ENCODE measurements around the gene TTC34. TPM values are rescaled to one million over a fixed set of nuclear protein-coding genes. Genes with fewer than 3 reads are reported as not detected.

TTC34 gene
- total and polyA plus RNA-seq, 8 donors: 0.18 to 0.99 (median 0.44) TPM

GRCh38 chr1:2789164-2789985 is 12.1 kb downstream of the TTC34 start:
- no peak for FAIRE-seq
- no peak overlapping the region for H3K27ac ChIP-seq
- H3K4me3 ChIP-seq: no peak overlapping the region
- intact Hi-C loops (cut with DNase I): no loop called here
- H3K4me1 ChIP-seq: no peaks in the 10 kb centered on the region
- no peak for ATAC-seq
- WGBS, 2 donors: 4% methylated on average over 72 to 79 of the region's 79 CpGs
- TF ChIP-seq, protein P1, sequence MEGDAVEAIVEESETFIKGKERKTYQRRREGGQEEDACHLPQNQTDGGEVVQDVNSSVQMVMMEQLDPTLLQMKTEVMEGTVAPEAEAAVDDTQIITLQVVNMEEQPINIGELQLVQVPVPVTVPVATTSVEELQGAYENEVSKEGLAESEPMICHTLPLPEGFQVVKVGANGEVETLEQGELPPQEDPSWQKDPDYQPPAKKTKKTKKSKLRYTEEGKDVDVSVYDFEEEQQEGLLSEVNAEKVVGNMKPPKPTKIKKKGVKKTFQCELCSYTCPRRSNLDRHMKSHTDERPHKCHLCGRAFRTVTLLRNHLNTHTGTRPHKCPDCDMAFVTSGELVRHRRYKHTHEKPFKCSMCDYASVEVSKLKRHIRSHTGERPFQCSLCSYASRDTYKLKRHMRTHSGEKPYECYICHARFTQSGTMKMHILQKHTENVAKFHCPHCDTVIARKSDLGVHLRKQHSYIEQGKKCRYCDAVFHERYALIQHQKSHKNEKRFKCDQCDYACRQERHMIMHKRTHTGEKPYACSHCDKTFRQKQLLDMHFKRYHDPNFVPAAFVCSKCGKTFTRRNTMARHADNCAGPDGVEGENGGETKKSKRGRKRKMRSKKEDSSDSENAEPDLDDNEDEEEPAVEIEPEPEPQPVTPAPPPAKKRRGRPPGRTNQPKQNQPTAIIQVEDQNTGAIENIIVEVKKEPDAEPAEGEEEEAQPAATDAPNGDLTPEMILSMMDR (IDR thresholded peaks at IDR 0.05): no peak
- no peaks in the 10 kb centered on the region for H3K9me3 ChIP-seq
- peaks cover 0 to 14% (median 5%) of the 10 kb centered on the region in 4 donors for H3K27me3 ChIP-seq
- peak in 1 of 6 donors; percentile 43 for DNase-seq
- no peaks in the 10 kb centered on the region for H3K36me3 ChIP-seq

DNA sequence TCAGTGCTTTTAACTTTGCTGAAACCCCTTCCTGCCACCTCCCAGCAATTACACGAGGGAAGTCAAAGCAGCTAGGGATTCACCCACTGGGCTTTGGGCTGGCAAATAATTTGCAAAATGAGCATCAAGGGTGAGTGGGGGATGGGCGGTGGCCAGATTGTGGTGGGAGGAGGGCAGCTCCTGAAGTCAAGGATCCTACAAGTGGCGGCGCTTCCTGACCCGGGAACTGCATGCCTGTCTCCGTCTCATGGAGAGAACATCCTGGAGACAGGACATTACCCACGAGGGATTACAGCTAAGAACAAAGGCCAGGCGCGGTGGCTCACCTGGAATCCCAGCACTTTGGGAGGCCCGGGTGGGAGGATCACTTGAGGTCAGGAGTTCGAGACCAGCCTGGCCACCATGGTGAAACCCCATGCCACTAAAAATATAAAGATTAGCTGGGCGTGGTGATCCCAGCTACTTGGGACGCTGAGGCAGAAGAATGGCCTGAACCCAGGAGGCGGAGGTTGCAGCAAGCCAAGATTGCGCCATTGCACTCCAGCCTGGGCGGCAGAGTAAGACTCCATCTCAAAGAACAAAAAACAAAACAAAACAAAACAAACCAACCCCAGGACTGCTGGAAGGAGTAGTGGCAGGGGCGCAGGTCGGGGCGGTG is 12.9 kb downstream of the TTC34 start:
- Histone ChIP-seq H3K4me3 (no peak overlapping the region), H3K9me3 (no peaks in the 10 kb centered on the region), H3K4me1 (no peaks in the 10 kb centered on the region), H3K27me3 (peaks cover 0 to 14% (median 5%) of the 10 kb centered on the region in 4 donors), H3K36me3 (no peaks in the 10 kb centered on the region), H3K27ac (no peak overlapping the region)
- intact Hi-C loops (cut with DNase I): no loop called here
- TF ChIP-seq, protein P1 (IDR thresholded peaks at IDR 0.05): no peak
- DNase-seq (no peak), FAIRE-seq (no peak), ATAC-seq (no peak)
- 50 to 51% methylated on average over 19 of the region's 19 CpGs for WGBS, 2 donors

- Histone ChIP-seq H3K36me3 (no peaks in the 10 kb centered on the region), H3K9me3 (no peaks in the 10 kb centered on the region), H3K4me3 (no peak overlapping the region), H3K4me1 (no peaks in the 10 kb centered on the region), H3K27me3 (peaks cover 0 to 14% (median 5%) of the 10 kb centered on the region in 4 donors), H3K27ac (no peak overlapping the region)
- 38 to 41% methylated on average over 26 of the region's 26 CpGs for WGBS, 2 donors
- TF ChIP-seq, protein P1 (IDR thresholded peaks at IDR 0.05): no peak
- FAIRE-seq (no peak), ATAC-seq (no peak), DNase-seq (peak in 2 of 6 donors; percentile 51 to 54)
- intact Hi-C loops (cut with DNase I): no loop called here
These were observed 14.2 kb downstream of the TTC34 start for GRCh38 chr1:2787163-2787911.

DNA sequence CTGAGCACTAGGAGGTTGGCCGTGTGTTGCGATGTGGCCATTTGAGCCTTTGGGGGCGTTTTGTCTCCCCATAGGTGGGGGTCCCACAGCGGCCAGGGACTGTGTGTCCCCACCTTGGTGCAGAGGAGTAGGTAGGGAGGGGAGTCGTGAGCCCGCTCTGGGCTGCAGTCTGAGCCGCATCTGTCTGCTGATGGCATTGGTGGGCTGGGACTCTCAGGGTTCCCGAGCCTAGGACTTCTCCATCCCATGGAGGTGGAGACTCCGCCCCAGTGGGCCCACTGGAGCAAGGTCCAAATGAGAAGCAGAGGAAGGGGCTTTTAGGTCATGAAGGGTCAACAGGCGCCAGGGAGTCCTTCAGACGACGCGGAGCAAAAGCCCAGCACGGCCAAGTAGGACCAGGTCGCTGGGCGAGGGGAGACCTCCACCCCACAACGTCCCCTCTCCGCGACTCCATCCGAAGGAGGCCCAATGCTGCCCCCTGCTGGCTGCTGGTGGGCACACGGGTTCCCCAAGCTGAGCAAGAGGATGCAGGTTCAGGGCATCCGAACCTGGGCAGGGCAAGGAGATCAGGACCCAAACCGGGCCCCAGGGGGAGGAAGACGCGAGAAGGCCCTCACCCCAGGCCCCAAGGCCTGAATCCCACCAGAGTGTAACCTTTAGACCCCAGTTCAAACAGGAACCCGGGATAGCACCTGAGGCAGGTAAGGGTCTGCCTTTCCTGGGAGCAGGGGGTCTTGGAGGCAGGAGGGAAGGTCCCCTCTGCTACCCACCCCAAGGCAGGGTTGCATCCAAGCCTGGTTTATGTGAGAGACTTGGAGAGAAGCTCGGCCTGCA is 14.9 kb downstream of the TTC34 start:
- ATAC-seq (peak in 3 of 4 donors; percentile 65 to 77 (median 68)), DNase-seq (peak; percentile 11 to 90 (median 60)), FAIRE-seq (no peak)
- TF ChIP-seq, protein P1 (IDR thresholded peaks at IDR 0.05): peak; percentile 68 to 74 (median 71)
- H3K4me1 ChIP-seq: no peaks in the 10 kb centered on the region
- H3K9me3 ChIP-seq: peaks cover 0 to 3% (median 0%) of the 10 kb centered on the region in 4 donors
- no peak overlapping the region for H3K27ac ChIP-seq
- H3K36me3 ChIP-seq: no peaks in the 10 kb centered on the region
- peaks cover 0 to 14% (median 5%) of the 10 kb centered on the region in 4 donors for H3K27me3 ChIP-seq
- intact Hi-C loops (cut with DNase I): no loop called here
- H3K4me3 ChIP-seq: no peak overlapping the region
- 23% methylated on average over 27 of the region's 27 CpGs for WGBS, 2 donors

Data from pancreas (tissue), 10 donors.